K562 (cell line): ENCODE data around the gene CCDC17. TPM values are rescaled to one million over a fixed set of nuclear protein-coding genes. Genes with fewer than 3 reads are reported as not detected.

Source experiments
- BRF1 ChIP-seq: IDR thresholded peaks from 3 replicates; pipeline ENCODE4 v1.6.1; 2011; ENCODE audit warnings: borderline replicate concordance, mild to moderate bottlenecking; ENCODE audit not compliant: insufficient read length; ENCODE audit errors: extremely low read depth
- HDGF ChIP-seq: fragments of 450-650 bp; IDR thresholded peaks from 2 replicates; pipeline ENCODE4 v1.6.1; 2016
- MAX ChIP-seq: sonication (generic); formaldehyde crosslinking; IDR thresholded peaks from 2 replicates; pipeline ENCODE4 v1.9.0; 2022; ENCODE audit warnings: mild to moderate bottlenecking, missing genetic modification reagents
- PCBP1 ChIP-seq: fragments of 200-400 bp; formaldehyde crosslinking; IDR thresholded peaks from 2 replicates; pipeline ENCODE4 v1.6.1; 2018; ENCODE audit warnings: mild to moderate bottlenecking, low read depth, low read length; ENCODE audit not compliant: poor library complexity, severe bottlenecking
- POLR2AphosphoS2 ChIP-seq: IDR thresholded peaks from 2 replicates; pipeline ENCODE4 v1.6.1; 2012; ENCODE audit warnings: low read length, improper control_type of control experiment
- PRPF4 ChIP-seq: fragments of 200-400 bp; formaldehyde crosslinking; IDR thresholded peaks from one replicate; pipeline ENCODE4 v1.6.1; 2017; ENCODE audit warnings: low read length, low read depth, mild to moderate bottlenecking; ENCODE audit not compliant: insufficient read depth, poor library complexity, severe bottlenecking
- RBM15 ChIP-seq: fragments of 200-400 bp; formaldehyde crosslinking; IDR thresholded peaks from 2 replicates; pipeline ENCODE4 v1.6.1; 2018; ENCODE audit warnings: mild to moderate bottlenecking, low read length, moderate library complexity; ENCODE audit not compliant: insufficient read depth
- RBM22 ChIP-seq: fragments of 200-400 bp; formaldehyde crosslinking; IDR thresholded peaks from 2 replicates; pipeline ENCODE4 v1.6.1; 2018; ENCODE audit warnings: low read length, low read depth; ENCODE audit not compliant: poor library complexity, severe bottlenecking
- RBM39 ChIP-seq: fragments of 200-400 bp; formaldehyde crosslinking; optimal IDR thresholded peaks from 2 replicates; pipeline ENCODE3; 2018; ENCODE audit warnings: low read depth, low read length
- ZNF212 ChIP-seq: fragments of 450-650 bp; formaldehyde crosslinking; IDR thresholded peaks from 2 replicates; pipeline ENCODE4 v1.4.0; 2020; ENCODE audit warnings: mild to moderate bottlenecking
- ZNF384 ChIP-seq: IDR thresholded peaks from 2 replicates; pipeline ENCODE4 v1.6.1; 2012; ENCODE audit warnings: low read depth, low read length, improper control_type of control experiment
- ZNF584 ChIP-seq: fragments of 200-800 bp; sonication (Bioruptor generic); IDR thresholded peaks from 2 replicates; pipeline ENCODE4 v1.6.1; 2016; ENCODE audit warnings: low read depth, mild to moderate bottlenecking, missing genetic modification characterization, missing compliant biosample characterization
- polyA plus RNA-seq, 8 experiments: library from polyadenylated mRNA; depleted of rRNA in 4 of 8; stranded (reverse) in 5 of 8; unstranded in 3 of 8; fragments of >200 nt; fragmentation: Nextera tagmentation in 2 of 8; fragmentation: Illumina TruSeq in 1 of 8; extraction: Ambion mirVana in 2 of 8; extraction: Trizol in 1 of 8; gene quantifications; 2 replicates each; pipeline versions ENCODE4 v1.2.1 to v1.2.3, GENCODE V29; 2011 to 2014; ENCODE audit warnings: inconsistent platforms in 1 of 8, missing spikeins in 1 of 8
- total RNA-seq, 7 experiments: library from RNA; depleted of rRNA in 6 of 7; stranded (reverse); fragments of >200 nt in 6 of 7; fragmentation: Illumina TruSeq in 2 of 7; extraction: Trizol in 2 of 7; gene quantifications; 2 replicates each; pipeline versions ENCODE4 v1.2.1 to v1.2.3, GENCODE V29; 2011 to 2021; ENCODE audit warnings: low replicate concordance in 1 of 7
- TF ChIP-seq, protein P1 (sequence below): fragments of 450-650 bp; conservative IDR thresholded peaks from 2 replicates; pipeline ENCODE4 v1.6.1; 2016; ENCODE audit warnings: missing genetic modification characterization, low read depth, mild to moderate bottlenecking, control low read depth, missing compliant biosample characterization
- TF ChIP-seq, protein P2 (sequence below): sonication (generic); formaldehyde crosslinking; IDR thresholded peaks from 2 replicates; pipeline ENCODE4 v1.8.1; 2023; ENCODE audit warnings: mild to moderate bottlenecking, missing genetic modification reagents
- TF ChIP-seq, protein P3 (sequence below): fragments of 450-650 bp; IDR thresholded peaks from 2 replicates; pipeline ENCODE4 v1.6.1; 2016; ENCODE audit warnings: missing biosample characterization, missing genetic modification characterization

CCDC17 gene
- total and polyA plus RNA-seq, 9 of the 15 experiments (the other 6 are each of a cell fraction or from before 2014, with no cell fraction given) = 0.20 to 2.4 (median 0.85) TPM

GRCh38 chr1:45622524-45623394 lies 1.1 kb downstream of the CCDC17 start (continued):
- TF ChIP-seq RBM22 (peak; percentile 88), PRPF4 (no peak), ZNF212 (CRISPR knock-in tag) (no peak), MAX (CRISPR knock-in tag) (0 out of 2 replicates have a peak, but pooled peaks have one; percentile 8), PCBP1 (peak; percentile 21), HDGF (no peak), BRF1 (no peak), ZNF384 (no peak), RBM15 (no peak), POLR2AphosphoS2 (no peak), RBM39 (no peak), ZNF584 (CRISPR knock-in tag) (no peak)
- TF ChIP-seq, protein P1, sequence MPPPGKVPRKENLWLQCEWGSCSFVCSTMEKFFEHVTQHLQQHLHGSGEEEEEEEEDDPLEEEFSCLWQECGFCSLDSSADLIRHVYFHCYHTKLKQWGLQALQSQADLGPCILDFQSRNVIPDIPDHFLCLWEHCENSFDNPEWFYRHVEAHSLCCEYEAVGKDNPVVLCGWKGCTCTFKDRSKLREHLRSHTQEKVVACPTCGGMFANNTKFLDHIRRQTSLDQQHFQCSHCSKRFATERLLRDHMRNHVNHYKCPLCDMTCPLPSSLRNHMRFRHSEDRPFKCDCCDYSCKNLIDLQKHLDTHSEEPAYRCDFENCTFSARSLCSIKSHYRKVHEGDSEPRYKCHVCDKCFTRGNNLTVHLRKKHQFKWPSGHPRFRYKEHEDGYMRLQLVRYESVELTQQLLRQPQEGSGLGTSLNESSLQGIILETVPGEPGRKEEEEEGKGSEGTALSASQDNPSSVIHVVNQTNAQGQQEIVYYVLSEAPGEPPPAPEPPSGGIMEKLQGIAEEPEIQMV = no peak
- TF ChIP-seq, protein P2, sequence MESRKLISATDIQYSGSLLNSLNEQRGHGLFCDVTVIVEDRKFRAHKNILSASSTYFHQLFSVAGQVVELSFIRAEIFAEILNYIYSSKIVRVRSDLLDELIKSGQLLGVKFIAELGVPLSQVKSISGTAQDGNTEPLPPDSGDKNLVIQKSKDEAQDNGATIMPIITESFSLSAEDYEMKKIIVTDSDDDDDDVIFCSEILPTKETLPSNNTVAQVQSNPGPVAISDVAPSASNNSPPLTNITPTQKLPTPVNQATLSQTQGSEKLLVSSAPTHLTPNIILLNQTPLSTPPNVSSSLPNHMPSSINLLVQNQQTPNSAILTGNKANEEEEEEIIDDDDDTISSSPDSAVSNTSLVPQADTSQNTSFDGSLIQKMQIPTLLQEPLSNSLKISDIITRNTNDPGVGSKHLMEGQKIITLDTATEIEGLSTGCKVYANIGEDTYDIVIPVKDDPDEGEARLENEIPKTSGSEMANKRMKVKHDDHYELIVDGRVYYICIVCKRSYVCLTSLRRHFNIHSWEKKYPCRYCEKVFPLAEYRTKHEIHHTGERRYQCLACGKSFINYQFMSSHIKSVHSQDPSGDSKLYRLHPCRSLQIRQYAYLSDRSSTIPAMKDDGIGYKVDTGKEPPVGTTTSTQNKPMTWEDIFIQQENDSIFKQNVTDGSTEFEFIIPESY (CRISPR knock-in tag) = peak; percentile 99
- TF ChIP-seq, protein P3, sequence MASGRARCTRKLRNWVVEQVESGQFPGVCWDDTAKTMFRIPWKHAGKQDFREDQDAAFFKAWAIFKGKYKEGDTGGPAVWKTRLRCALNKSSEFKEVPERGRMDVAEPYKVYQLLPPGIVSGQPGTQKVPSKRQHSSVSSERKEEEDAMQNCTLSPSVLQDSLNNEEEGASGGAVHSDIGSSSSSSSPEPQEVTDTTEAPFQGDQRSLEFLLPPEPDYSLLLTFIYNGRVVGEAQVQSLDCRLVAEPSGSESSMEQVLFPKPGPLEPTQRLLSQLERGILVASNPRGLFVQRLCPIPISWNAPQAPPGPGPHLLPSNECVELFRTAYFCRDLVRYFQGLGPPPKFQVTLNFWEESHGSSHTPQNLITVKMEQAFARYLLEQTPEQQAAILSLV (tag) = no peak
